GM12891 (cell line): ENCODE measurements around the gene APOF. TPM values are rescaled to one million over a fixed set of nuclear protein-coding genes. Genes with fewer than 3 reads are reported as not detected.
"Not testable (repeated sequence)": the region's sequence is repeated elsewhere in the genome, so short reads cannot be mapped to it uniquely, and the experiment has no call there.

Experiments
- DNase-seq: peaks from one replicate; pipeline ENCODE4 v3.0.0; 2011; ENCODE audit warnings: low spot score; ENCODE audit not compliant: insufficient read length
- FAIRE-seq: peaks from 2 replicates; lab custom pipeline; 2011; peaks lifted over from hg19 to GRCh38; lab: Jason Lieb, UNC
- PAX5 ChIP-seq: IDR thresholded peaks from 2 replicates; pipeline ENCODE4 v1.6.1; 2011; ENCODE audit warnings: low read length, moderate library complexity, mild to moderate bottlenecking; ENCODE audit not compliant: insufficient read depth, severe bottlenecking
- POLR2A ChIP-seq: IDR thresholded peaks from 2 replicates; pipeline ENCODE4 v1.6.1; 2011; ENCODE audit warnings: low read depth, low read length, control low read depth
- POLR2AphosphoS5 ChIP-seq: IDR thresholded peaks from 2 replicates; pipeline ENCODE4 v1.6.1; 2011; ENCODE audit warnings: low read depth, low read length, control low read depth
- POU2F2 ChIP-seq: IDR thresholded peaks from 2 replicates; pipeline ENCODE4 v1.6.1; 2011; ENCODE audit warnings: low read depth, mild to moderate bottlenecking, control low read depth, low read length, moderate library complexity
- SPI1 ChIP-seq: IDR thresholded peaks from 2 replicates; pipeline ENCODE4 v1.6.1; 2011; ENCODE audit warnings: low read depth, low read length, control low read depth
- TAF1 ChIP-seq: IDR thresholded peaks from 2 replicates; pipeline ENCODE4 v1.6.1; 2011; ENCODE audit warnings: low read depth, low read length, control low read depth
- polyA plus RNA-seq: library from polyadenylated mRNA; unstranded; fragments of >200 nt; gene quantifications from one replicate; pipeline ENCODE4 v1.2.1, GENCODE V29; 2012; ENCODE audit warnings: low read depth, missing spikeins, inconsistent platforms; ENCODE audit not compliant: missing spikeins

APOF gene, protein sequence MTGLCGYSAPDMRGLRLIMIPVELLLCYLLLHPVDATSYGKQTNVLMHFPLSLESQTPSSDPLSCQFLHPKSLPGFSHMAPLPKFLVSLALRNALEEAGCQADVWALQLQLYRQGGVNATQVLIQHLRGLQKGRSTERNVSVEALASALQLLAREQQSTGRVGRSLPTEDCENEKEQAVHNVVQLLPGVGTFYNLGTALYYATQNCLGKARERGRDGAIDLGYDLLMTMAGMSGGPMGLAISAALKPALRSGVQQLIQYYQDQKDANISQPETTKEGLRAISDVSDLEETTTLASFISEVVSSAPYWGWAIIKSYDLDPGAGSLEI
- 0.15 TPM for polyA plus RNA-seq

DNA sequence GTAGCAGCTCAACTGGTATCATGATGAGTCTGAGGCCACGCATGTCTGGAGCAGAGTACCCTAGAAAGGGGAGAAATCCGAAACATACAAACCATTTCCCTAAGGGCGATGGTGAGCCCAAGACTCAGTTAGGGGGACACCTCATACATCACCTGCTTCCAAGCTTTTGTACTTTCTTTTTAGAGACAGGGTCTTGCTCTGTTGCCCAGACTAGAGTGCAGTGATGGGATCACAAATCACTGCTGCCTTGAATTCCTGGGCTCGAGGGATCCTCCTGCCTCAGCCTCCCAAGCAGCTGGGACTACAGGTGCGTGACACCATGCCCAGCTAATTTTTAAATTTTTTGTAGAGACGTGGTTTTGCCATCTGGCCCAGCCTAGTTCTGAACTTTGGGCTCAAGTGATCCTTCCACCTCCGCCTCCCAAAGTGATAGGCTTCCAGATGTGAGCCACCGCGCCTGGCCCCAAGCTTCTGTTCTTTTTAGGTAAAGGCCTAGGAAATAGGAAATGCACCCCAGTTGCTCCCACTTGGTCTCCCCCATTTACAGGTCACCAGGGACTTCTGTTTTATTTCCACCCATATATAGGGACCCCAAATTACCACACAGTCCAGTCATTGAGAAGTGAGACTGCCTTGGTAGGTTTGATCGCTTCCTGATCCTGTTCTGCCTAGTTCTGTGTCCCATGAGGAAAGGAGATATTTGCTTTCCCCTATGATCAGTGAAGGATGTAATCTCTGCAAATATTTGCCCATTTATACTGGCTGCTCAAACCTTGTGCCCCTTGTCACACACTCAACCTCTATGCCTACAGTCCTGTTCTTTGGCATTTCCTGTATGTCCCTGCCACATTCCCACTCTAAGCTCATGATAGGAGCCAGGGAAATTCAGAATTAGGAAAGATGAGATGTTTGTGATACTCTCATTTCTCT lies at the start of gene APOF:
Gene APOF, minus strand, starts transcription at position 728 of the 930 bp plus-strand sequence. Its CDS starts 112 bp downstream, at position 616.
- FAIRE-seq (no peak), DNase-seq (no peak)
- no peak for TF ChIP-seq POLR2AphosphoS5
- TF ChIP-seq POU2F2: no peak
- TF ChIP-seq TAF1: no peak
- TF ChIP-seq POLR2A: no peak
- TF ChIP-seq SPI1: no peak
- TF ChIP-seq PAX5: no peak

DNA sequence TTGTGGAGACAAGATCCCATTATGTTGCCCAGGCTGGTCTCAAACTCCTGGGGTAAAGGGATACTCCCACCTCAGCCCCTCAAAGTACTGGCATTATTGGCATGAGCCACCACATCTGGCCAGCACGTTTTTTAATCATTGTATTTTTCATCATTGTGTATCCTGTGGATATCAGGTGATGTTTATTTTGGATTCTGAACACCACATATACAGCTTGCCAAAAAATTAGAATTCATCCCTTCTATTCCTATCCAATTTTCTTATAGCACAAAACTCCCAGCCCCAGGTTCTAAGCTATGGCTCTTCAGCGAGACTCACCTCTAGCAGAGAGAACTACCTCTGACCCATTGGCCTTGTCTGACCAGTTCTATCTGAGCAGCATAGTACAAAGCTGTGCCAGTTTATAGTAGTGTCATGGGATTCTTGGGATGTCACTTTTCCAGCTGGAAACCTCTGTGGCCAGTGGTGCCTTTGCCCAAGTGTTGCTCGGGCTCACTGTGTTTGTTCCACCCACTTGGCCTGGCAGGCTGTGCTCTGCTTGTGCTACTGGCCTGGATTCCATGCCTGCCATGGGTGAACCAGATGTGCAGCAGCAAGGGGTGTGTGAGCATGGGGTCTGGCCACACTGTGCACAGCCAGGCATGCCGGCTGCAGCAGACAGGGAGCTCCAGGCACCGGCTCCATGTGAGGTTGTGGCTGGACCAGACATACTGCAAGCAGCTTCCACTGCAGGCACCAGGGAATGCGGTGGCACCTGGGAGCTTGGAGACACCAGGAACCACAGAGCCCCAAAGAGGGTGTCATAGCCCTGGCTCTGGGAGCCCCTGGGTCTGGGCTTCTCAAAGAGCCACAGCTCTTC lies 49.4 kb upstream of the APOF start:
- DNase-seq (no peak), FAIRE-seq (no peak)

DNA sequence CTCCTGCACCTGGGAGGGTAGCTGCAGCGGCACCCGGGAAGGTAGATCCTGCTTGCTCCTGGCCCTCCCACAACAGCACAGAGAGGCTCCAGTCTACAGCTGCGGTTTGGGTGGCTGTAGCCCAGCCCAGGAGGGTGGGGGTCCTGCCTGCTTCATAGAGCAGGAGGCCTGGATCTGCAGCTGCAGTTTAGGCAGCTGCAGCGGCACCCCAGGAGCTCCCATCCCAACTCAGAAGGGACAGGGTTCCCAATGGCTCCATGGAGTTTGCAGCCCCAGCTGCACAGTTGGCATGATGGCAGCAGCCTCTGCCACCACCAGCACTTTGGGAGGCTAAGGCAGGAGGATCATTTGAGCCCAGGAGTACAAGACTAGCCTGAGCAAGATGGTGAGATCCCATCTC lies 48.1 kb upstream of the APOF start:
- DNase-seq (no peak), FAIRE-seq (no peak)
- TF ChIP-seq POLR2A (no peak), POLR2AphosphoS5 (no peak), TAF1 (no peak), SPI1 (no peak)

More for the DNA sequence above, 49.4 kb upstream of the APOF start:
- TF ChIP-seq TAF1 (no peak), POU2F2 (no peak), PAX5 (no peak), SPI1 (no peak), POLR2A (no peak), POLR2AphosphoS5 (no peak)

DNA sequence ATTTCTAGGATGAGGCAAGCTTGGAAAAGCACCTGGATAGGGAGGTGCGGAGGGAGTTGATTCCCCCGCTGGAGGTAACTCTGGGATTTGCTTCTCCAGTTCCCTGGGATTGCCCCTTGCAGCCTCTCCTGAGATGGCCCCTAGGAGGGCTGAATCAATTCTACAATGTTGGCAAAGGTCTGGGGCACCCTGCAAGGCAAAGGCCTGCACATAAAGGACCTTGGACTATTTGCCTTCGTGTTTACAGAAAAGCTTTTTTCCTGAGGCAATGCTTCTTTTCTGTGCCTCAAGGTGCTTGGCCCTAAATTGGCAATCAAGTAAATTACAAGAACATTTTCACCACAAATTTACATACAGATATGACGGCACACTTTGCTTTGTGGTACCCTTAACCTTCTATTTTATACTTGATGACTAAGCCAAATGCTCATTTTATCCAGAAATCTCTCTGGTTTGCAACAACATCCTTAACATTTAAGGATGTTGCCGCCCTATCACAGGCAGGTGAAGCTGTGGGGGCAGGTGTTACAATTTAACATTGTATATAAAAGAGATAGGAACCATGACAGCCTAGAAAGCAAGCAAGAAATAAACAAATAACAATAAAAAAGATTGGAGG lies 46.3 kb upstream of the APOF start:
- no peak for DNase-seq
- no peak for TF ChIP-seq POLR2AphosphoS5
- no peak for TF ChIP-seq TAF1
- no peak for TF ChIP-seq POU2F2
- no peak for TF ChIP-seq POLR2A
- TF ChIP-seq SPI1: no peak
- no peak for TF ChIP-seq PAX5
- FAIRE-seq: no peak

DNA sequence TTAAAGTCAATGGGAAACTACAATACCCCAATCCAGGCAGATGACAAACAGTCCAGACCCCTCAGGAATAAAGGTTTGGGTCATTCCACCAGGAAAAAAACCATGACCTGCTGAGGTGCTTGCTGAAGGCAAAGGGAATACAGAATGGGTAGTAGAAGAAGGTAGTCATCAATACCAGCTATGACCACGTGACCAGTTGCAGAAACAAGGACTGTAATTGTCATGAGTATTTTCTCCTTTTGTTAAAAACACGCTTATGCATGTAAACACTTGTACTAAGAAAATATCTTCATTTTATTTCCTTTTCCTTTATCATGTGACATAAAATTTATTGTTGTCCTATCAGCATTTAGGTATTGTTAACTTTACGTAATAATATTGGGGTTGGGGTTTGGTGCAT lies 41.6 kb upstream of the APOF start:
- not testable (repeated sequence) for FAIRE-seq, DNase-seq

DNA sequence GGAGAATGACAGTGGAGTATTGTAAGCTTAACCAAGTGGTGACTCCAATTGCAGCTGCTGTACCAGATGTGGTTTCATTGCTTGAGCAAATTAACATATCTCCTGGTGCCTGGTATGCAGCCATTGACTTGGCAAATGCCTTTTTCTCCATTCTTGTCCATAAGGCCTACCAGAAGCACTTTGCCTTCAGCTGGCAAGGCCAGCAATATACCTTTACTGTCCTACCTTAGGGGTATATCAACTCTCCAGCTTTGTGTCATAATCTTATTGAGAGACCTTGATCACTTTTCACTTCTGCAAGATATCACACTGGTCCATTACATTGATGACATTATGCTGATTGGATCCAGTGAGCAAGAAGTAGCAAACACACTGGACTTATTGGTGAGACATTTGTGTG lies 39.0 kb upstream of the APOF start:
- not testable (repeated sequence) for DNase-seq, FAIRE-seq

DNA sequence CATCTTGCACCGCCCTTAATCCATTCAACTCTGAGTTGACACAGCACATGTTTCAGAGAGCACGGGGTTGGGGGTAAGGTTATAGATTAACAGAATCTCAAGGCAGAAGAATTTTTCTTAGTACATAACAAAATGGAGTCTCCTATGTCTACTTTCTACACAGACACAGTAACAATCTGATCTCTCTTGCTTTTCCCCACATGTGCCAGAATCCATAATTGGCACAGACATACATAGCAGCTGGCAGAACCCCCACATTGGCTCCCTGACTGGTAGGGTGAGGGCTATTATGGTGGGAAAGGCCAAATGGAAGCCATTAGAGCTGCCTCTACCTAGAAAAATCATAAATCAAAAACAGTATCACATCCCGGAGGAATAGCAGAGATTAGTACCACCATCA lies 38.5 kb upstream of the APOF start:
- FAIRE-seq, DNase-seq: not testable (repeated sequence)

DNA sequence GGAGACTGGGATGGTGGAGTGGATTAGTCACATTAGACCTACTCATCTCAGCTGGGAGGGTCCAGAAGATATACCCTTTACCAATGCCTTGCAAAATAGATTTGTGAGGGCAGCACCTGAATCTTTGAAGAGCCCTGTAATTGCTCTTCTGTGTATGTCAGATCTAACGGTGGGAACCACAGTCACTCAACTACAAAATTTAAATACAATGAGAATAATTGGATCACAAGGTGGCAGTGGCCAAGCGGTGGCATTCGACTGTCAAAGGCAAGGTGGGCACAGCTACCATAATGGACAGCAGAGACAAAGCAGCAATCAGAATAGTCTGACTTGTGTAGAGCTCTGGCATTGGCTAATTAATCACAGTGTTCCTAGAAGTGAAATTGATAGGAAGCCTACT lies 36.8 kb upstream of the APOF start:
- not testable (repeated sequence) for DNase-seq, FAIRE-seq

DNA sequence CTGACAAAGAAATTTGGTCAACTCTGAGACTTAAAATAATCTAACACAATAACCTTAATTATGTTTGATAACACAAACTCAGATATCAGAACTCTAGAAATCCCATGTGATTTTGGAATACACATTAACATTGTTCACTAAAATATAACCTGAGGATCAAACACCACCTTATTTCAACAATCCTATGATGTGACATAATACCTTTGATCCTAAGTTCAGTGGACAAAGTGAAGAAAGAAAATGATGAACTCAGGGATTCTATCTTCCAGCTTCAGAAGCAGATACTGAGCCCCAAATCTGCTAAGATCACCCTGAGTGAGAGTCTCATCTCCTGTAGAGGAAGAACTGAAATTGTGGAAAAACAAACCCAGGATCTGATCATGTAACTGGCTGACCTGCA lies 35.7 kb upstream of the APOF start:
- DNase-seq (no peak), FAIRE-seq (no peak)
- TF ChIP-seq TAF1: no peak
- TF ChIP-seq POLR2AphosphoS5: no peak

DNA sequence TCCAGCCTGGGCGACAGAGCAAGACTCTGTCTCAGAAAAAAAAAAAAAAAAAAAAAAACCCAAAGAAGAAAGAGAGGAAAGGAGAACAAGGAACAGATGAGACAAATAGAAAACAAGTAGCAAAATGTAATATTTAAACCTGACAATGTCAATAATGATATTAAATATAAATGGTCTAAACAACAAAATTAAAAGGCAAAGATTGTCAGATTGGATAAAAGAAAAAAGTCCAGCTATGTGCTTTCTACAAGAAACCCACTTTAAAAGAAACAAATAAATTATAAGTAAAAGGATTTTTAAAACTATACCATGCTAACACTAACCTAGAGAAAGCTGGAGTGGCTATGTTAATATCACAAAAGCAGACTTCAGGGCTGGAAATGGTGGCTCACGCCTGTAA lies 29.7 kb upstream of the APOF start:
- no peak for FAIRE-seq
- no peak for DNase-seq
- TF ChIP-seq POLR2A: no peak
- no peak for TF ChIP-seq PAX5
- no peak for TF ChIP-seq SPI1
- TF ChIP-seq TAF1: no peak
- no peak for TF ChIP-seq POU2F2
- no peak for TF ChIP-seq POLR2AphosphoS5
